ENCODE data around the gene SULT1B1.

The SULT1B1 gene

GRCh38 chr4:69684804-69685203 is 75.6 kb downstream of the SULT1B1 start:
- no peak for DNase-seq

Data from activated T-cell treated with anti-CD3 and anti-CD28 coated beads, Interleukin-2, amount 50 U/mL, for 48 hours (primary cell).